Esophagus muscularis mucosa (tissue), 4 donors: Measurements from ENCODE around the gene RUNX3.

Source experiments
- CTCF ChIP-seq, 3 experiments: fragments of 200-600 bp in 2 of 3; fragments of 450-650 bp in 1 of 3; sonication (generic) in 2 of 3; IDR thresholded peaks; one replicate each; pipeline ENCODE4 v1.5.1; 2017 to 2019; ENCODE audit warnings: antibody characterized with exemption in 3 of 3, mild to moderate bottlenecking in 2 of 3, moderate library complexity in 1 of 3
- EP300 ChIP-seq: sonication (generic); formaldehyde crosslinking; IDR thresholded peaks from one replicate; pipeline ENCODE4 v1.6.1; 2017; ENCODE audit warnings: antibody characterized with exemption
- POLR2A ChIP-seq: fragments of 450-650 bp; IDR thresholded peaks from one replicate; pipeline ENCODE4 v1.6.1; 2017; ENCODE audit warnings: antibody characterized with exemption, moderate library complexity, mild to moderate bottlenecking, low read depth
- POLR2AphosphoS5 ChIP-seq, 2 donors: sonication (generic); formaldehyde crosslinking; IDR thresholded peaks; one replicate each; pipeline ENCODE4 v1.6.1; 2017; ENCODE audit warnings: antibody characterized with exemption in 2 of 2

GRCh38 chr1:24899581-24900485 is 30.2 kb downstream of the RUNX3 start:
- TF ChIP-seq POLR2AphosphoS5 (IDR thresholded peaks at IDR 0.05): no peak
- TF ChIP-seq POLR2A: no peak
- no peak for TF ChIP-seq CTCF (IDR thresholded peaks at IDR 0.05)
- TF ChIP-seq EP300: no peak
